ENCODE results near the gene CCS.
"Not testable (repeated sequence)": the region's sequence is repeated elsewhere in the genome, so short reads cannot be mapped to it uniquely, and the experiment has no call there.

The CCS gene

DNA sequence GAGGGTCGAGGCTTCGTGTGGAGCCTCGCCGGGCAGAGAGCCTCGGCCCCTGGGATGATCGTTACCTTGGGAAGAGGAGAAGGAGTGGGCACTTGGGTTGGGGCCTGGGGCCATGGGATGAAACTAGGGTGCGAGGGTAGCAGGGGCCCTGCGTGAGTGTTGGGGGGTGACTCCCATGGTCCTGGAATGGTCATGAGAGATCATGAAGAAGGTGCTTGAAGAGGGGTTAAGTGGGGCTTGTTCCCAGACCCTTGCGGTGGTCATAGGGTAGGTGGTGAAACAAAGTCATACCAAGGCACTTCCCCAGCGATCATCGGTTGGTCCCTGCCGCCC, 284 bp downstream of the CCS start:
- no peak for DNase-seq

DNA sequence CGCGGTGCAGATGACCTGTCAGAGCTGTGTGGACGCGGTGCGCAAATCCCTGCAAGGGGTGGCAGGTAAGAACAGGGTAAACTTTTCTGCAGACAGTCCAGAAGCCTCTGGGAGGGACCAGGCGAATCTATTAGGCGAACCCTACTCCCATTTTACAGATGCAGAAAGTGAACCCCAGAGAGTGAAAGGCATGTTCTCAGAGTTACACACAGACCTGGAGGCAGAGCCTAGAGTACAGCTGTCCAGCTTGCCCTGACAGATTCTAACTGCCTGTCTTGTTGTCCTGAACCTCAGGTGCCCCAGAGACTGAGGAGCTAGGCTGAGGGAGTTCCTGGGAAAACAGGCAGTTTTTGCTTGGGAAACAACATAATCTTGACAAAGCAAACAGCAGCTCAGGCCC, 665 bp downstream of the CCS start:
- no peak for DNase-seq

DNA sequence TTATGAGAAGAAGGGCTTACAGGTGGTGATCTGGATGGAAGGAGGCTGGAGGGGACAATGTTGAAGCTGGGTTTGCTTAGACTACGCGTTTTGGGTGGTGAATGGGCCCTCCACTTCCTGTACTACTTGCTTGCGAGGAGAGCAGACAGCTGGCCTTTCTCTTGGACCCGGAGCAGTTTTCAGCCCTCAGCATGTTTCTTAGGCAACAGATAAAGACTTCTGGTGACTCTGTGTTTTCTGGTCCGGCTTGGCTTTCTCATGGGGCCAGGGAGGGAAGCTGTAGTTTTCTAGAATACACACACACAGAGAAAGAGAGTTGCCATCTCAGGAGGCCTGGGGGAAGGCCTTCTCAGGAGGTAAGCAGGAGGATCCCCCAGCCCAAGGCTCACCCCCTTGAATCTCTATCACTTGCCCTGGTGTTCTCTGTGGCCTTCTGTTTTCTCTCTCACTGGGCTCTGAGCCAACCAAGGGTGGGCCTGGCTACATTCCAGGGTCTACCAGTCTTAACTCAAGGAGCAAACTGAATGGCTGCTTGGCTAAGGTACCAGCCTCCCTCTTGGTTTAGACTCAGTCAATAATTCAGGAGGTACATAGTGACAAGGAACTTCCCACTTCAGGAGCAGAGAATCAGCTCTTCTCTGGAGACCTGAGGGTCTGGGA, 2.4 kb downstream of the CCS start:
- peak; percentile 42 for DNase-seq

DNA sequence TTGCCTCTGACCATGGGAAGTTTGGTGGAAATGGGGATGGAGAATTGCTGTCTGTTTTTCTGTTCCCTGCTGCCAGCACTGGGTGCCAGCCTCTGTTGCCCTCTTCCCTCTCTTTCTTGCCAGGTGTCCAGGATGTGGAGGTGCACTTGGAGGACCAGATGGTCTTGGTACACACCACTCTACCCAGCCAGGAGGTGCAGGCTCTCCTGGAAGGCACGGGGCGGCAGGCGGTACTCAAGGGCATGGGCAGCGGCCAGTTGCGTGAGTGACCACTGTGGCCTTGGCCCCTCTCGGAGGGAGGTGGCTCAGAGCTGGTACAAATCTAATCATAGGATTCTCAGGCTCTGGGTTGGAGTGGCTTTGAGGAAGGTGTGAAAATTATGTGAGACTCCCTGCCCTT, 6.0 kb downstream of the CCS start:
- no peak for DNase-seq

DNA sequence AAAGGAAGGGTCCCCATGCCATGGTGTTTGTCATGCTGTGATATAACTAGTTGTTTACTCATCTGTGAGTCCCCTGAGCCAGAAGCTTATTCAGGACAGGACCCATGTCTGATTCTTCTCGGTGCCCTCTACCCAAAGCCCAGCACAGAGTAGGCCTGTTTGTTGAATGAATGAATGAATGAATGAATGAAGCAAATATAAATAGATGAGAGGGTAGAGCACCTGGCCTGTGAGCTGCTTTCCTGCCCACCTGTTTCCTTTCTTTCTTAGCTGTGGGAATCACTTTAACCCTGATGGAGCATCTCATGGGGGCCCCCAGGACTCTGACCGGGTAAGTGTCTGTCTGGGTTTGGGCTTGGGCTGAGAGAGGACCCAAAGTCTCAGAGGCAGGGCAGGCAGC, 7.2 kb downstream of the CCS start:
- no peak for DNase-seq

DNA sequence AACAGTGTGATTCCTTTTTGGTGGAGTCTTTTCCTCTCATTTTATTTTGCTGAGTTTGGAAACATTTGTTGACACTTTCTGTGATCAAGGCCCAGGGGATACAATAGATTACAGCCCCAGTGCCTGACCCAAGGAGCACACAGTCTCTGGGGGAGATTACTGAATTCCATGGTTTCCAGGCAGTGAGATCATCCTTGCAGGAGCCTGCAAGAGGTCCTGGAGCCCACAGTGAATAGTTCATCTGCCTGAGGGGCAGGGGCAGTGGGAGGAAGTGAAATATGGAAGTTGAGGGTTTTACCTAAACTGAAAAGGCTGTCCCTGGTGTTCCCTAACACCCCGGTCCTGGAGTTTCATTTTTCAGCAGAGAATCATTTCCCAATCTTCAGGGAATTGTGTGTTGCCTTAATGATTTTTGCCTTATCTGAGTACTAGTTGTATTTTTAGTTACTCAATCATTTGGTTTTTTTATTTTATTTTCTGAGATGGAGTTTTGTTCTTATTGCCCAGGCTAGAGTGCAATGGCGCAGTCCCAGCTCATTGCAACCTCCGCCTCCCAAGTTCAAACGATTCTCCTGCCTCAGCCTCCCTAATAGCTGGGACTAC, 7.7 kb downstream of the CCS start:
- DNase-seq: no peak

DNA sequence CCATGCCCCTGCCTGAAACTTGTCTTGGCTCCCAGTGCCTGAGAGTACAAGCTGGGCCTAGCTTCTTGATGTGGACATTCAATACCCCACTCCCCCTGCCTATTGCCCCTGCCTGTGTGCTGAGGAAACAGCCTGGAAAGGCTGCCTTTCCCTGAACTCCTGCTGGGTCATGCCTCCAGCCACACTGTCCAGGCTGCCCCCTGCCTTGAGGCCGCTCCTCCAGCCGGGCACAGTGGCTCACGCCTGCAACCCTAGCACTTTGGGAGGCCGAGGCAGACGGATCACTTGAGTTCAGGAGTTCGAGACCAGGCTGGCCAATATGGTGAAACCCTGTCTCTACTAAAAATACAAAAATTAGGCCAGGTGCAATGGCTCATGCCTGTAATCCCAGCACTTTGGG, 10.1 kb downstream of the CCS start:
- no peak for DNase-seq

DNA sequence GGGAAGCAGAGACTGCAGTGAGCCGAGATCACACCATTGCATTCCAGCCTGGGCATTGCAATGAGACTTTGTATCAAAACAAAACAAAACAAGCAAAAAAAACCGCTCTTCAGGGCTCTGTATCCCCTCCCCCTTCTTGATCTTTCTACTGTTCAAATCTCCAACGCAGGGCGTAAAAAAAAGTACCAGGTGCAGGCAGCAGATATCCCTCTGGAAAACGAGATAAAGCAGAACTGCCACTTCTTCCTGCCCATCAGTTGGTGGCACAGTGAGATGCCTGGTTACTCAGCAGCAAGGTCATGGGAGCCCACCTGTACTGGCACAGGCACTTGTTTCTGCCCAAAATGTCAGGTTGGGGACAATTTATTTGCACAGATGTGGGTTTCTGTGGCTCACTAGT, 11.2 kb downstream of the CCS start:
- DNase-seq: no peak

DNA sequence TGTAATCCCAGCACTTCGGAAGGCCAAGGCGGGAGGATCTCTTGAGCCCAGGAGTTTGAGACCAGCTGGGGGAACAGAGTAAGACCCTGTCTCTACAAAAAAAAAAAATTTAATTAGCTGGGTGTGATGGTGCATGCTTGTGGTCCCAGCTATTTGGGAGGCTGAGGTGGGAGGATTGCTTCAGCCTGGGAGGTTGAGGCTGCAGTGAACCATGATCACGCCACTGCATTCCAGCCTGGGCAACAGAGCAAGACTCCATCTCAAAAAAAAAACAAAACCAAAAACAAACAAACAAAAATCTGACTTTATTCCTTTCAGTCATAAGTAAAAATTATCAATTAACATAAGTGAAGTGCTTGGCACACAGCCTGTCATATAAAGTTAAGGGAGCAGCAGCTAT, 13.6 kb downstream of the CCS start:
- not testable (repeated sequence) for DNase-seq

DNA sequence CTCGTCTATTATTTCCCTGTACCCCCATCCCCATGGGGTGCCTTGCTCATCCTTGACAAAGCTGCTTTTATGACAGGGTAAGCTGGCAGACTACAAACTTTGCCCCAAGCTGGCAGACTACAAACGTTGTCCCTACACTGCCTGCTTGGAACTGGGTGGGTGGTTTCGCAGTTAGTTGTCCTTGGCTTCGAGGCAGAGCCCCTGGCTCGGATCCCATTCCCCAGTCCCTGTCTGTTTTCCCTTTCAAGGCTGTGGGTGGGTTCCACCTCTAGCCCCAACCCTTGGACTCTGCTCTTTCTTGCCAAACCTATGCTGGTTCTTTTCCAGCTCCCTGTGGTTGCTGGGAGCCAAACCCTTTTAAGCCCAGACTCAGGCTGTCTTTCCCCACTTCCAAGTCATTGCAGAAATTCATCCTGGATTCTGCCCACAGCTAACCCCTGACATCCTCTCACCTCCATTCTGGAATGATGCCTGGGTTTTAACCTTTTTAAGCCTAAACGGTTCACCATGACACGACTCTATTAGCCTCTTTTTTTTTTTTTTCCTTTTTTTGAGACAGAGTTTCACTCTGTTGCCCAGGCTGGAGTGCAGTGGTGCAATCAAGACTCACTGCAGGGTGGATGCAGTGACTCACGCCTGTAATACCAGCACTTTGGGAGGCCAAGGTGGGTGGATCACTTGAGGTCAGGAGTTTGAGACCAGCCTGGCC, 14.3 kb downstream of the CCS start:
- DNase-seq: peak; percentile 79

DNA sequence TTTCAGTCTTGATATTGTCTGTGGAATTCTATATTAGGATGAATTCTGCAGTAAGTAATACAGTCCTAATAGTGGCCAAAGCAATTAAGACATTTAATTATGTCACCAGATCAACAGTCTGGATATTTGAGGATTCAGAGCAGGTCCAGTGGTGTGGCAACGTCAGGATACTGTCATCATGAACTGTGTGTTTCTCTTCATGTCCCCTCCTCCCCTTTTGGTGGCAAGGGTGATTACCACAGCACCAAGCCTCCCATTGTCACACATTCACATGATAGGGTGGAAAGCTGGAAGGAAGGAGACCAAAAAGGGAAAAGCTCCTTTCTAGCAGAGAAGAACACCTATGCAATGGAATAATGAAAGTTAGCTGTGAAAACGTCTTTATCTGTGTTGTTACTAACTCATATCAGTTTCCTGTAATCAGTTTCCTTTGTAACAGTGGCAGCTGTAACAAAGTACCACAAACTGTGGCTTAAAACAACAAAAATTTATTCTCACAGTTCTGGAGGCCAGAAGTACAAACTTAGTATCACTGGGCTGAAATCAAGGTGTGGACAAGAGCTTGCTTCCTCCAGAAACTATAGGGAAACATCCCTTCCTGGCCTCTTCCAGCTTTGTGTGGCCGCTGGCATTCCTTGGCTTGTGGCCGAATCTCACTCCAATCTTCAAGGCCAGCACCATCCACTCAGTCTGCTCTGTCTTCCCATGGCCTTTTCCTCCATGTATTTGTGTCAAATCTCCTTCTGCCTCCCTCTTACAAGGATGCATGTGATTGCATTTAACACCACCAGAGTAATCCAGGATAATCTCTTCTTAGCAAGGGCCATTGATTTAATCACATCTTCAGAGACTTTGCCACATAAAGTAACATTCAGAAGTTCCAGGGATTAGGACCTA, 17.0 kb downstream of the CCS start:
- DNase-seq: no peak

DNA sequence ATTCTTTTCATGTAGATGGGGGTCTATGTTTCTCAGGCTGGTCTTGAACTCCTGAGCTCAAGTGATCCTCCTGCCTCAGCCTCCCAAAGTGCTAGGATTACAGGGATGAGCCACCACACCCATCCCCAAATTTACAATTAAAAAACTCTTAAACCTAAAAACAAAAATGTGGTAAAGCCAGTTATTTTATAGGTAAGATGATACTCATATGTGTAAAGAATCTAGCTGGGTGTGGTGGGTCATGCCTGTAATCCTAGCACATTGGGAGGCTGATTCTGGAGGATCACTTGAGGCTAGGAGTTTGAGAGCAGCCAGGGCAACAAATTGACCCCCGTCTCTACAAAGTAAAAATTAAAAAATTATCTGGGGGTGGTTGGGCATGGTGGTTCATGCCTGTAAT, 19.5 kb downstream of the CCS start:
- no peak for DNase-seq

DNA sequence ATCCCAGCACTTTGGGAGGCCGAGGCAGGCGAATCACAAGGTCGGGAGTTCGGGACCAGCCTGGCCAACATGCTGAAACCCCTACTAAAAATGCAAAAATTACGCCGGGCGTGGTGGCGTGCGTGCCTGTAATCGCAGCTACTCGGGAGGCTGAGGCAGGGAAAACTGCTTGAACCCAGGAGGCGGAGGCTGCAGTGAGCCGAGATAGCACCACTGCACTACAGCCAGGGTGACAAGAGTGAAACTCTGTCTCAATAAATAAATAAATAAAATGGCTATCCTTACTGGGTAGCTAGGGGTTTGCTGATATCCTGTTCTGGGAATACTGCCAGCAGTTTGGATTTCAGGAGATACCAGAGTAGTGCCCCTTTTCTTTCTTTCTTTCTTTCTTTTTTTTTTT, 21.1 kb downstream of the CCS start:
- DNase-seq: no peak

DNA sequence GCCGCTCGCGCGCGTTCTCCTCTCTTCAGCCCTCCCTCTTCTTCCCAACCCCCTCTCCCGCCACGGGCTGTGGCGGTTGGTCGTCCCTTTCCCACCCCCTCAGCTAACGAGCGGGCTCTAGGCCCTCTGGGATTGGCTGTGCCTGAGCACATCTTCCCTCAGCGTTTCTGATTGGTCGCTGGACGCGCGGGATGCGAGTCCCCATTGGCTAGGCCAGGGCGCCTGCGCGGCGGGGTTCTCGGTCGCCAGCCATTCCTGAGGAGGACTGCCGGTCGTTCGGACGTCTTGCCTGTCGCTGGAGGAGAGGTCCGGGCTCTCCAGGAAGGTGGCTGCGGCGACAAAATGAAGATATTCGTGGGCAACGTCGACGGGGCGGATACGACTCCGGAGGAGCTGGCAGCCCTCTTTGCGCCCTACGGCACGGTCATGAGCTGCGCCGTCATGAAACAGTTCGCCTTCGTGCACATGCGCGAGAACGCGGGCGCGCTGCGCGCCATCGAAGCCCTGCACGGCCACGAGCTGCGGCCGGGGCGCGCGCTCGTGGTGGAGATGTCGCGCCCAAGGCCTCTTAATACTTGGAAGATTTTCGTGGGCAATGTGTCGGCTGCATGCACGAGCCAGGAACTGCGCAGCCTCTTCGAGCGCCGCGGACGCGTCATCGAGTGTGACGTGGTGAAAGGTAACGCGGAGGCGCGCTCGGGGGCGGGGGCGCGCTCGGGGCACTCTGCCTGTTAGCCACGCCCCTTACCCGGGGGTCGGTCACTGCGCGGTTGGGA, 23.6 kb downstream of the CCS start, which contains the start of gene RBM14:
TSS of gene RBM14 (plus strand) at position 252 of the 776 bp plus-strand sequence. CDS start at position 343, 91 bp downstream.
- DNase-seq: peak; percentile 99

DNA sequence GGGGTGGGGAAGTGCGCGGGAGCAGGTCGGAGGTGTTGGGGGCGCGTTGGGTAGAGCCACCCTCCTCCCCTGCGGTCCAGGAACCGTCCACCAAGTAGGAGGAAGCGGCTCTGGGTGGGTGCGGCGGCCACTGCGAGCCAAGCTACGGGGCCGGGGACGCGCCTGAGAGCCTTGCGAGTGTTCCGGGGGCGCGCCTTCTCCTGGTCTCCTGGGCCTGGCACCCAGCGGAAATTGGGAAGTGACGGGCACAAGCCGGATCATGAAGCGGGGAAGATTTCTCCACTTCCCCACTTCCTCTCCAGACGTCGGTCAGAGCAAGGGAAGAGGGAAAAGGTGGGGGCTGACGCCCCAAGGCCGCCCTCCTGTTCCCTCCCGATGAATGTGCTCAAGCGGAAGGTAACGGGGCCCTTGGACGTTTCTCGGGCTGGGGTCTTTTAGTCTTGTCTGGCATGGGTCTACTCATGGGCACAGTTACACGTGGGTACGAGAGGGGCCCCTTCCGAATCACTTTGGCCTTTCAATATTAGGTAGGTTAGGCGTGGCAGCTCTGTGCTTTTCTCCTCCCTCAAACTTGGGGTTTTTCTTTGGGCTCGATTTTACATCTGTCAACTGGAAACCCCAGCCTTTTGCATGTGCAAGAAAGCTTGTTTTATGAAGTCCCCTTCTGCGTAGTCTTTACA, 24.3 kb downstream of the CCS start:
- no peak for DNase-seq

DNA sequence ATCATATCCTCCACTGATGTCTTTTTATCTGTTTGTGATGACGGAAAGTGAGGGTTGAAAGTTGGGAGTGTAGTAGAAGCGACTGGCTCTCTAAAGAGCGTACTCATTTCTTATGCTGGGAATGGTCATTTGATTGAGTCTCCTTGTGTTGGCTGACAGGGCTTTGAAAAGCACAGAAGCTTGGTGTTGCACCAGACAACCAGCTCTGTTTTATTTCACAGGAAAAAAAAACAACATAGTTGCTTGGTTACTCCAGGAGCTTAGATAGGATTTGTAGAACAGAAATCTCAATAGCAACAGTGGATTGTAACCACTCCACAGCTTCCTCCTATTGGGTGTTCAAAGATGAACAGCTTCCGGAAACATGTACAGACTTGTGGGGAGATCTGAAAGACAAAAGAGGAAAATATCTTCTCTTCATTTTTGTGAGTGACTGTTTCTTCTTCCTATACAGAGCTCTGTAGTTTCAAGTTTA, 26.1 kb downstream of the CCS start:
- peak; percentile 21 for DNase-seq

DNA sequence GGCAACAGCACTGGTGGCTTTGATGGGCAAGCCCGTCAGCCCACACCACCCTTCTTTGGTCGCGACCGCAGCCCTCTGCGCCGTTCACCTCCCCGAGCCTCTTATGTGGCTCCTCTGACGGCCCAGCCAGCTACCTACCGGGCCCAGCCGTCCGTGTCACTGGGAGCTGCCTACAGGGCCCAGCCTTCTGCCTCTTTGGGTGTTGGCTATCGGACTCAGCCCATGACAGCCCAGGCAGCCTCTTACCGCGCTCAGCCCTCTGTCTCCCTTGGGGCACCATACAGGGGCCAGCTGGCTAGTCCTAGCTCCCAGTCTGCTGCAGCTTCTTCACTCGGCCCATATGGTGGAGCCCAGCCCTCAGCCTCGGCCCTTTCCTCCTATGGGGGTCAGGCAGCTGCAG, 31.5 kb downstream of the CCS start:
- DNase-seq: no peak

DNA sequence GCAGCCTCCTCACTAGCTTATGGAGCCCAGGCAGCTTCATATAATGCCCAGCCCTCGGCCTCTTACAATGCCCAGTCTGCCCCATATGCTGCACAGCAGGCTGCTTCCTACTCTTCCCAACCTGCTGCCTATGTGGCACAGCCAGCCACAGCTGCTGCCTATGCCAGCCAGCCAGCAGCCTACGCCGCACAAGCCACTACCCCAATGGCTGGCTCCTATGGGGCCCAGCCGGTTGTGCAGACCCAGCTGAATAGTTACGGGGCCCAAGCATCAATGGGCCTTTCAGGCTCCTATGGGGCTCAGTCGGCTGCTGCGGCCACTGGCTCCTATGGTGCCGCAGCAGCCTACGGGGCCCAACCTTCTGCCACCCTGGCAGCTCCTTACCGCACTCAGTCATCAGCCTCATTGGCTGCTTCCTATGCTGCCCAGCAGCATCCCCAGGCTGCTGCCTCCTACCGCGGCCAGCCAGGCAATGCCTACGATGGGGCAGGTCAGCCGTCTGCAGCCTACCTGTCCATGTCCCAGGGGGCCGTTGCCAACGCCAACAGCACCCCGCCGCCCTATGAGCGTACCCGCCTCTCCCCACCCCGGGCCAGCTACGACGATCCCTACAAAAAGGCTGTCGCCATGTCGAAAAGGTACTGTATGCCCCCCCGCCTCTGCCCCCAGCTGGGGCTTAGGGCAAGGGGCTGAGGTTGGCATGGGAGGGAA, 32.2 kb downstream of the CCS start:
- DNase-seq: no peak

DNA sequence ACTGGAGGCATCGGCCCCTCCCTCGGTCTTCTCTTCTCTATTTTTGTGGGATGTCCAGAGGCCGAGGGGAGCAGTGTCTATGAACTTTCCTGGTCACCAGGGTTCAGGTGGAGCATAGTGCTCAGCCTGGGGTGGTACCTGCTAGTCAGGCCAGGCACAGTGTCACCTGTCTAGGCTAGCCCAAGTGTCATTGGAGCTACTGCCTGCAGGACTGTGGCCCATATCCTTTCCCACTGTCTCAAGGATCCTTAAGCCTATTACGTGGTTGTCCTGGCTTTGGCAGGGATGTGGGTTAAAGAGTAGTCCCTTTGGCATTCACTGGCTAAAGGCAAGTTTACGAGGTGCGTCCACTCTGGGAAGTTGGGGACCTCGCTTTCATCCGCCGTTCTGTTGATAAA, 32.8 kb downstream of the CCS start:
- no peak for DNase-seq

DNA sequence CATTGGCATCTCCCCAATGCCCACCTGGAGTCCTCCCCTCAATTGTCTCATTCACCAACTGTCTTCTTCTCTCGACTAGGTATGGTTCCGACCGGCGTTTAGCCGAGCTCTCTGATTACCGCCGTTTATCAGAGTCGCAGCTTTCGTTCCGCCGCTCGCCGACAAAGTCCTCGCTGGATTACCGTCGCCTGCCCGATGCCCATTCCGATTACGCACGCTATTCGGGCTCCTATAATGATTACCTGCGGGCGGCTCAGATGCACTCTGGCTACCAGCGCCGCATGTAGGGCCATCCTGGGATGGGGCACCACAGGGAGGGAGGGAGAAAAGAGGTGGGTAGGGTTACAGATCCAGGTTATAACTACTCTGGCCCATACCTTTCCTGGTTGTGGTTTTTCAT, 33.4 kb downstream of the CCS start:
- no peak for DNase-seq

DNA sequence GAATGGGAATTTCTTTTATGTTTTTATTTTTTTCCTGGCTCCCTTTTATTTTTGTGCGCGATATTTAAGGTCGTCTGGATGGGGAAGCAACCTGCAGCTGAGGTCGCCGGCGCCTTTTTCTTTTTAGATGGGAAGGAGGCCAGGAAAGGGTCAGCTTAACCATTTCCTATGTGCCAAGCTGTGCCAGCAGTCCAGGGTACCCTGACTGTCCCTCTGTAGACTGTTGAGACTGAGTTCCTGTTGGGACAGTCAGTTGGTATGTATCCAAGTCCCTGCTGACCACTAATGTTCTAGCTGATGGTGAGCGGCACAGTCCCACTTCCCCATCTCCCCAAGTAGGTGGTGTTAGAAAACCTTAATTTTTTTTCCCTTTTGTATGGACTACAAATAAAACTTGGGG, 33.9 kb downstream of the CCS start:
- DNase-seq: peak; percentile 1

All from midbrain (tissue), 1 donor.